Measurements from ENCODE around the gene DCAF12.

GRCh38 chr9:34102796-34103195 is 23.7 kb downstream of the DCAF12 start:
- TF ChIP-seq REST (IDR thresholded peaks at IDR 0.05) = no peak
- TF ChIP-seq CTCF (IDR thresholded peaks at IDR 0.05; ENCODE audit: low read depth, low read length, missing input control) = no peak
- no peak for TF ChIP-seq ZBTB33 (IDR thresholded peaks at IDR 0.05)
- TF ChIP-seq GABPA (IDR thresholded peaks at IDR 0.05 in 1 of 2, conservative IDR thresholded peaks at IDR 0.05 in 1 of 2) = no peak
- no peak for TF ChIP-seq MAX (IDR thresholded peaks at IDR 0.05)
- TF ChIP-seq SP1 (IDR thresholded peaks at IDR 0.05) = no peak
- TF ChIP-seq YY1 (IDR thresholded peaks at IDR 0.05) = no peak
- no peak for TF ChIP-seq TAF1 (conservative IDR thresholded peaks at IDR 0.05)
- no peak for TF ChIP-seq HNF4A (conservative IDR thresholded peaks at IDR 0.05)
- TF ChIP-seq RAD21 (IDR thresholded peaks at IDR 0.05) = no peak
- TF ChIP-seq RXRA (IDR thresholded peaks at IDR 0.05) = no peak
- no peak for TF ChIP-seq ATF3 (IDR thresholded peaks at IDR 0.05)
- TF ChIP-seq JUND (IDR thresholded peaks at IDR 0.05) = no peak

Measured in liver (tissue), 3 donors.